SK-N-SH treated with all-trans-retinoic acid at 6 μM for 48 hours (cell line): ENCODE data around the gene CEP131.

Source experiments
- ARNTL ChIP-seq: fragments of 450-650 bp; formaldehyde crosslinking; IDR thresholded peaks from 2 replicates; pipeline ENCODE4 v1.5.0; 2020; ENCODE audit warnings: low read depth, mild to moderate bottlenecking, moderate library complexity, borderline replicate concordance
- GLIS3 ChIP-seq: fragments of 250-450 bp; sonication (Bioruptor Pico); IDR thresholded peaks from 2 replicates; pipeline ENCODE4 v1.5.0; 2020; ENCODE audit warnings: mild to moderate bottlenecking, moderate library complexity
- RARB ChIP-seq: fragments of 250-450 bp; sonication (Bioruptor Pico); IDR thresholded peaks from 2 replicates; pipeline ENCODE4 v1.8.0; 2021; ENCODE audit warnings: mild to moderate bottlenecking, moderate library complexity
- SNAI2 ChIP-seq: fragments of 250-450 bp; sonication (Bioruptor Pico); IDR thresholded peaks from 2 replicates; pipeline ENCODE4 v1.5.0; 2020; ENCODE audit warnings: mild to moderate bottlenecking, moderate library complexity
- TOX ChIP-seq: fragments of 250-450 bp; sonication (Bioruptor Pico); IDR thresholded peaks from 2 replicates; pipeline ENCODE4 v1.8.0; 2021; ENCODE audit warnings: mild to moderate bottlenecking, moderate library complexity, borderline replicate concordance
- ZC3H10 ChIP-seq: fragments of 250-450 bp; sonication (Bioruptor Pico); IDR thresholded peaks from 2 replicates; pipeline ENCODE4 v1.5.1; 2021; ENCODE audit warnings: mild to moderate bottlenecking, moderate library complexity
- ZNF70 ChIP-seq: fragments of 450-650 bp; formaldehyde crosslinking; IDR thresholded peaks from 2 replicates; pipeline ENCODE4 v1.5.0; 2020; ENCODE audit warnings: mild to moderate bottlenecking, moderate library complexity
- TF ChIP-seq, protein P1 (sequence below): fragments of 250-450 bp; sonication (Bioruptor Pico); IDR thresholded peaks from 2 replicates; pipeline ENCODE4 v1.8.0; 2020; ENCODE audit warnings: mild to moderate bottlenecking, moderate library complexity, borderline replicate concordance
- TF ChIP-seq, protein P2 (sequence below): fragments of 250-450 bp; sonication (Bioruptor Pico); IDR thresholded peaks from 2 replicates; pipeline ENCODE4 v1.5.1; 2020; ENCODE audit warnings: low read depth, mild to moderate bottlenecking, moderate library complexity
- TF ChIP-seq, protein P3 (sequence below): fragments of 250-450 bp; sonication (Bioruptor Pico); IDR thresholded peaks from 2 replicates; pipeline ENCODE4 v1.8.0; 2021; ENCODE audit warnings: low read depth, mild to moderate bottlenecking, moderate library complexity, borderline replicate concordance

DNA sequence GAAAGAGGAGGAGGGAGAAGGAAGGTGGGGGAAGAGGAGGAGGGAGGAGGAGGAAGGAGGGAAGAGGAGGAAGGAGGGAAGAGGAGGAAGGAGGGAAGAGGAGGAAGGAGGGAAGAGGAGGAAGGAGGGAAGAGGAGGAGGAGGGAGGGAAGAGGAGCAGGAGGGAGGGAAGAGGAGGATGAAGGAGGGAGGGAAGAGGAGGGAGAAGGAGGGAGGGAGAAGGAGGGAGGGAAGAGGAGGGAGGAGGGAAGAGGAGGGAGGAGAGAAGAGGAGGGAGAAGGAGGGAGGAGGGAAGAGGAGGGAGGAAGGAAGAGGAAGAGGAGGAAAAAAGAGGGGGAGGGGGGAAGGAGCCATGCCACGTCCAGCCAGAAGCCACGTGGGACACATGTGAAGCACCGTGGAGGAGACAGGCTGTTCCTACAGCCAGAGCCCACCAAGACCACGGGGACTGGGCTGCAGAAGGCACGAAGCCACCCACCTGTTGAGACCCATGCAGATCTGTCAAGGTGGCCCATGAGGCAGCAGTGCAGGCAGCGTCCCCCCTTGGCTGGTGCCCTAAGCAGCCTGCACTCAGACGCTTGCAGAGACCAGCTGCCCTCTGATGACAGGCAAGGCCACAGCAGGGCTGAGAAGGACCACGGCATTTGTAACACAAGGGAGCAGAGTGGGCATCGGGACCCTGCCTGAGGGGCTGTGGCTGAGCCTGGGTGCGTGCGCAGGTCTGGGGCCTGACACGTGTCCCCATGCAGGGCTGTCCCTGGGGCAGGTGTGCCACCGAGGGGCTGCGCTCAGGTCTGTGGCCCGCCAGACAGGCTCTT, 26.7 kb upstream of the CEP131 start:
- TF ChIP-seq GLIS3 (CRISPR knock-in tag) (no peak), ZNF70 (CRISPR knock-in tag) (no peak), TOX (CRISPR knock-in tag) (no peak), RARB (no peak), ZC3H10 (CRISPR knock-in tag) (no peak), SNAI2 (CRISPR knock-in tag) (no peak), ARNTL (CRISPR knock-in tag) (no peak)
- TF ChIP-seq, protein P1, sequence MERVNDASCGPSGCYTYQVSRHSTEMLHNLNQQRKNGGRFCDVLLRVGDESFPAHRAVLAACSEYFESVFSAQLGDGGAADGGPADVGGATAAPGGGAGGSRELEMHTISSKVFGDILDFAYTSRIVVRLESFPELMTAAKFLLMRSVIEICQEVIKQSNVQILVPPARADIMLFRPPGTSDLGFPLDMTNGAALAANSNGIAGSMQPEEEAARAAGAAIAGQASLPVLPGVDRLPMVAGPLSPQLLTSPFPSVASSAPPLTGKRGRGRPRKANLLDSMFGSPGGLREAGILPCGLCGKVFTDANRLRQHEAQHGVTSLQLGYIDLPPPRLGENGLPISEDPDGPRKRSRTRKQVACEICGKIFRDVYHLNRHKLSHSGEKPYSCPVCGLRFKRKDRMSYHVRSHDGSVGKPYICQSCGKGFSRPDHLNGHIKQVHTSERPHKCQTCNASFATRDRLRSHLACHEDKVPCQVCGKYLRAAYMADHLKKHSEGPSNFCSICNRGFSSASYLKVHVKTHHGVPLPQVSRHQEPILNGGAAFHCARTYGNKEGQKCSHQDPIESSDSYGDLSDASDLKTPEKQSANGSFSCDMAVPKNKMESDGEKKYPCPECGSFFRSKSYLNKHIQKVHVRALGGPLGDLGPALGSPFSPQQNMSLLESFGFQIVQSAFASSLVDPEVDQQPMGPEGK = no peak
- TF ChIP-seq, protein P2, sequence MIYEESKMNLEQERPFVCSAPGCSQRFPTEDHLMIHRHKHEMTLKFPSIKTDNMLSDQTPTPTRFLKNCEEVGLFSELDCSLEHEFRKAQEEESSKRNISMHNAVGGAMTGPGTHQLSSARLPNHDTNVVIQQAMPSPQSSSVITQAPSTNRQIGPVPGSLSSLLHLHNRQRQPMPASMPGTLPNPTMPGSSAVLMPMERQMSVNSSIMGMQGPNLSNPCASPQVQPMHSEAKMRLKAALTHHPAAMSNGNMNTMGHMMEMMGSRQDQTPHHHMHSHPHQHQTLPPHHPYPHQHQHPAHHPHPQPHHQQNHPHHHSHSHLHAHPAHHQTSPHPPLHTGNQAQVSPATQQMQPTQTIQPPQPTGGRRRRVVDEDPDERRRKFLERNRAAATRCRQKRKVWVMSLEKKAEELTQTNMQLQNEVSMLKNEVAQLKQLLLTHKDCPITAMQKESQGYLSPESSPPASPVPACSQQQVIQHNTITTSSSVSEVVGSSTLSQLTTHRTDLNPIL = no peak
- TF ChIP-seq, protein P3, sequence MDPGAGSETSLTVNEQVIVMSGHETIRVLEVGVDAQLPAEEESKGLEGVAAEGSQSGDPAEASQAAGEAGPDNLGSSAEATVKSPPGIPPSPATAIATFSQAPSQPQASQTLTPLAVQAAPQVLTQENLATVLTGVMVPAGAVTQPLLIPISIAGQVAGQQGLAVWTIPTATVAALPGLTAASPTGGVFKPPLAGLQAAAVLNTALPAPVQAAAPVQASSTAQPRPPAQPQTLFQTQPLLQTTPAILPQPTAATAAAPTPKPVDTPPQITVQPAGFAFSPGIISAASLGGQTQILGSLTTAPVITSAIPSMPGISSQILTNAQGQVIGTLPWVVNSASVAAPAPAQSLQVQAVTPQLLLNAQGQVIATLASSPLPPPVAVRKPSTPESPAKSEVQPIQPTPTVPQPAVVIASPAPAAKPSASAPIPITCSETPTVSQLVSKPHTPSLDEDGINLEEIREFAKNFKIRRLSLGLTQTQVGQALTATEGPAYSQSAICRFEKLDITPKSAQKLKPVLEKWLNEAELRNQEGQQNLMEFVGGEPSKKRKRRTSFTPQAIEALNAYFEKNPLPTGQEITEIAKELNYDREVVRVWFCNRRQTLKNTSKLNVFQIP = no peak
